ENCODE data around the gene GRK1.
"Not testable (repeated sequence)": the region's sequence is repeated elsewhere in the genome, so short reads cannot be mapped to it uniquely, and the experiment has no call there.

The GRK1 gene

GRCh38 chr13:113666951-113667701 lies at the start of gene GRK1:
TSS of gene GRK1 (plus strand) at chr13:113667219. CDS start at chr13:113667387, 168 bp downstream.
- no peak for DNase-seq (ENCODE audit: low read depth in 1 of 2, low spot score in 1 of 2)

- DNase-seq (ENCODE audit: low read depth in 1 of 2, low spot score in 1 of 2): no peak
Observed at GRCh38 chr13:113617961-113618360, 49.1 kb upstream of the GRK1 start.

- DNase-seq (ENCODE audit: low read depth in 1 of 2, low spot score in 1 of 2): no peak
Observed at GRCh38 chr13:113618455-113618854, 48.6 kb upstream of the GRK1 start.

GRCh38 chr13:113620036-113620796 lies 46.8 kb upstream of the GRK1 start:
- no peak for DNase-seq (ENCODE audit: low read depth in 1 of 2, low spot score in 1 of 2)

- no peak for DNase-seq (ENCODE audit: low read depth in 1 of 2, low spot score in 1 of 2)
Observed at GRCh38 chr13:113621046-113621445, 46.0 kb upstream of the GRK1 start.

GRCh38 chr13:113621498-113621897 lies 45.5 kb upstream of the GRK1 start:
- DNase-seq (ENCODE audit: low read depth in 1 of 2, low spot score in 1 of 2): not testable (repeated sequence)

GRCh38 chr13:113621986-113622550 lies 45.0 kb upstream of the GRK1 start:
- DNase-seq (ENCODE audit: low read depth in 1 of 2, low spot score in 1 of 2): not testable (repeated sequence)

GRCh38 chr13:113622791-113623490 lies 44.1 kb upstream of the GRK1 start:
- DNase-seq (ENCODE audit: low read depth in 1 of 2, low spot score in 1 of 2): no peak

- DNase-seq (ENCODE audit: low read depth in 1 of 2, low spot score in 1 of 2): no peak
Observed at GRCh38 chr13:113623491-113624234, 43.4 kb upstream of the GRK1 start.

GRCh38 chr13:113624235-113624587 lies 42.8 kb upstream of the GRK1 start:
- no peak for DNase-seq (ENCODE audit: low read depth in 1 of 2, low spot score in 1 of 2)

- DNase-seq (ENCODE audit: low read depth in 1 of 2, low spot score in 1 of 2): not testable (repeated sequence)
Observed at GRCh38 chr13:113624640-113625304, 42.2 kb upstream of the GRK1 start.

GRCh38 chr13:113625965-113626721 lies 40.9 kb upstream of the GRK1 start:
- no peak for DNase-seq (ENCODE audit: low read depth in 1 of 2, low spot score in 1 of 2)

- no peak for DNase-seq (ENCODE audit: low read depth in 1 of 2, low spot score in 1 of 2)
Observed at GRCh38 chr13:113627136-113627535, 39.9 kb upstream of the GRK1 start.

GRCh38 chr13:113628291-113629270 lies 38.4 kb upstream of the GRK1 start:
- no peak for DNase-seq (ENCODE audit: low read depth in 1 of 2, low spot score in 1 of 2)

GRCh38 chr13:113629866-113630265 lies 37.2 kb upstream of the GRK1 start:
- DNase-seq (ENCODE audit: low read depth in 1 of 2, low spot score in 1 of 2): no peak

- DNase-seq (ENCODE audit: low read depth in 1 of 2, low spot score in 1 of 2): no peak
Observed at GRCh38 chr13:113630296-113630695, 36.7 kb upstream of the GRK1 start.

- no peak for DNase-seq (ENCODE audit: low read depth in 1 of 2, low spot score in 1 of 2)
Observed at GRCh38 chr13:113630804-113631203, 36.2 kb upstream of the GRK1 start.

GRCh38 chr13:113631341-113632095 lies 35.5 kb upstream of the GRK1 start:
- DNase-seq (ENCODE audit: low read depth in 1 of 2, low spot score in 1 of 2): no peak
